ENCODE results near the gene SPESP1.

The SPESP1 gene

GRCh38 chr15:68985361-68985891, 55.1 kb downstream of the SPESP1 start:
- H3K27ac ChIP-seq, result no peak overlapping the region
- no peak for TF ChIP-seq CTCF (conservative IDR thresholded peaks at IDR 0.05)

GRCh38 chr15:68986322-68986721, 56.0 kb downstream of the SPESP1 start:
- H3K27ac ChIP-seq, result no peak overlapping the region
- no peak for TF ChIP-seq CTCF (conservative IDR thresholded peaks at IDR 0.05)

GRCh38 chr15:68987120-68987519, 56.8 kb downstream of the SPESP1 start:
- no peak overlapping the region for H3K27ac ChIP-seq
- TF ChIP-seq CTCF (conservative IDR thresholded peaks at IDR 0.05), result no peak

- no peak for TF ChIP-seq CTCF (conservative IDR thresholded peaks at IDR 0.05)
- no peak overlapping the region for H3K27ac ChIP-seq
These were observed 57.4 kb downstream of the SPESP1 start for GRCh38 chr15:68987676-68988075.

GRCh38 chr15:68989541-68990230, 59.4 kb downstream of the SPESP1 start:
- TF ChIP-seq CTCF (conservative IDR thresholded peaks at IDR 0.05), result no peak
- H3K27ac ChIP-seq, result no peak overlapping the region

- no peak for TF ChIP-seq CTCF (conservative IDR thresholded peaks at IDR 0.05)
- H3K27ac ChIP-seq, result no peak overlapping the region
These were observed 60.1 kb downstream of the SPESP1 start for GRCh38 chr15:68990231-68990991.

GRCh38 chr15:68990992-68991500, 60.7 kb downstream of the SPESP1 start:
- no peak overlapping the region for H3K27ac ChIP-seq
- no peak for TF ChIP-seq CTCF (conservative IDR thresholded peaks at IDR 0.05)
